HFF-Myc (cell line): ENCODE data around the gene ZNF410.
"Not testable (repeated sequence)": the region's sequence is repeated elsewhere in the genome, so short reads cannot be mapped to it uniquely, and the experiment has no call there.

Source experiments
- DNase-seq: peaks from one replicate; pipeline ENCODE4 v3.0.0-alpha.2; 2011; ENCODE audit warnings: low read depth; ENCODE audit errors: extremely low read depth
- H3K4me3 ChIP-seq: replicated peaks from 2 replicates; pipeline ENCODE4 v1.5.1; 2011; ENCODE audit warnings: low read depth, mild to moderate bottlenecking, control low read depth, low read length
- CTCF ChIP-seq: IDR thresholded peaks from 2 replicates; pipeline ENCODE4 v1.5.1; 2012; ENCODE audit warnings: mild to moderate bottlenecking, low read depth, low read length, control low read depth; ENCODE audit errors: missing control alignments

Gene ZNF410, protein sequence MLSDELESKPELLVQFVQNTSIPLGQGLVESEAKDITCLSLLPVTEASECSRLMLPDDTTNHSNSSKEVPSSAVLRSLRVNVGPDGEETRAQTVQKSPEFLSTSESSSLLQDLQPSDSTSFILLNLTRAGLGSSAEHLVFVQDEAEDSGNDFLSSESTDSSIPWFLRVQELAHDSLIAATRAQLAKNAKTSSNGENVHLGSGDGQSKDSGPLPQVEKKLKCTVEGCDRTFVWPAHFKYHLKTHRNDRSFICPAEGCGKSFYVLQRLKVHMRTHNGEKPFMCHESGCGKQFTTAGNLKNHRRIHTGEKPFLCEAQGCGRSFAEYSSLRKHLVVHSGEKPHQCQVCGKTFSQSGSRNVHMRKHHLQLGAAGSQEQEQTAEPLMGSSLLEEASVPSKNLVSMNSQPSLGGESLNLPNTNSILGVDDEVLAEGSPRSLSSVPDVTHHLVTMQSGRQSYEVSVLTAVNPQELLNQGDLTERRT

DNA sequence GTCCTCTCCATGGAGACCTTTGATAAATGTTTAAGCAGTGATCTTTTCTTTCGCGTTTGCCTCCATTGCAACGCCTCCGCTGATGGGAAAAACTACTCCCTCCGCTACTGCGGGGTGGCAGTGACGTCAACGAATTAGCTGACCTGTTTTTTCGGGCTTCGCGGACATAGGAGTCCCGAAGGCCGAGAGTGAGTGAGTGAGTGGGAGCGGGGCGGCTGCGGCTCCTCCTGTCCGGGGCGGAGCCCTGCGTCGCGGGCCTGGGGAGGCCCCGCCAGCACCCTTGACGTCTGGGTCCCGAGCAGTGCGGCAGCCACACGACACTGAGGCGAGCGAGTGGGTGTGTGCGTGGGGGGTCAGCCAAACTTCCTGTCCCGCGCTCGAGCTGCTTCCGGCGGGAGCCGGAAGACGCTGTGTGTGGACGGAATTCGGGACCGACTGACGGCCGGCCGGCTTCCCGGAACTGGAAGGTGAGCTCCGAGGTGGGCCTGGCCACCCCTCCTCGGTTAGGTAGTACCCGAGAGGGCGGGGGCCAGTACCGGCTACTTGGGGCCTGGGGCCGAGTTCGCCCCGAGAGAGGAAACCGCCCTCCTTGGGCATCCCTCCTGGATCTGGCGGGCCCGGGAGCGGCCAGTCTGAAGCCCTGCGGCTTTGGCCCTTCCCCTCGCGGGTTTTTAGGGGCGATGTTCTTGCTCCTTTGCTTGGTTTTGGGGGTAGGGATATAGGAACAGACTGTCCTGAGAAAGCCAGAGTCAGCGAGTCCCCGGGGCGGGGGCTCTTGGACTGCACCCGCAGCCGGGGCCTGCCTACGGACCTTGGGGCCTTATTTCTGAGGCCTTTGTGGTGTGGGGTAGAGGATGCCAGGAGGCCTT lies at the start of gene ZNF410:
ZNF410 (plus strand) TSS at position 411 of the 869 bp plus-strand sequence. CDS start 5,317 bp downstream, outside the sequence.
- TF ChIP-seq CTCF: no peak
- DNase-seq: peak; percentile 81
- peak within 1 kb of the TSS; percentile 94 for H3K4me3 ChIP-seq

DNA sequence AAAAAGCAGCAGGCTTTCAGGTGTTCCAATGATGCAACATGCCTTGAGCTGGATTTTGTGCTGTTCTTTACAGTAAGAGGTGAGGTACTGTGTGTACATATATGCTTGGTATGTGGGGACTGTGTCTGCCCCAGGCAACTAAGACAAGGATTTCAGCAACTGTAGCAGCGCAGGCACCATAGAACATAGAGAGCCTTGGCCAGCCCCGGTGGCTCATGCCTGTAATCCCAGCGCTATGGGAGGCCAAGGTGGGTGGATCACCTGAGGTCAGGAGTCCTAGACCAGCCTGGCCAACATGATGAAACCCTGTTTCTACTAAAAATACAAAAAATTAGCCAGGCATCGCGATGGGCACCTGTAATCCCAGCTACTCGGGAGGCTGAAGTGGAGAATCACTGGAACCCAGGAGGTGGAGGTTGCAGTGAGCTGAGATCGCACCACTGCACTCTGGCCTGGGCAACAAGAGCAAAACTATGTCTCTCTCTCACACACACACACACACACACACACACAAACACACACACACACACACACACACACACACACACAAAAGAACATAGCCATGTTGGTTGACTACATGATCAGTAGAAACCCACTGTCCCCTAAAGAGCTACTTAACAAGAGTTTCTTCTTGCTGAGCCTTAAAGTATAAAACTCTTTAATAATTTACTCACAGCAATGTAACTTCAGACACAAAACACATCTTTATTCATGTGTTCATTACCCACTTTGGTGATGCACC lies 48.2 kb upstream of the ZNF410 start:
- not testable (repeated sequence) for DNase-seq, H3K4me3 ChIP-seq

- no peak for TF ChIP-seq CTCF
- H3K4me3 ChIP-seq: no peak overlapping the region
- no peak for DNase-seq
Observed at GRCh38 chr14:73842201-73842600, 44.5 kb upstream of the ZNF410 start.

- no peak overlapping the region for H3K4me3 ChIP-seq
- no peak for DNase-seq
- no peak for TF ChIP-seq CTCF
Observed at GRCh38 chr14:73842851-73843250, 43.8 kb upstream of the ZNF410 start.

DNA sequence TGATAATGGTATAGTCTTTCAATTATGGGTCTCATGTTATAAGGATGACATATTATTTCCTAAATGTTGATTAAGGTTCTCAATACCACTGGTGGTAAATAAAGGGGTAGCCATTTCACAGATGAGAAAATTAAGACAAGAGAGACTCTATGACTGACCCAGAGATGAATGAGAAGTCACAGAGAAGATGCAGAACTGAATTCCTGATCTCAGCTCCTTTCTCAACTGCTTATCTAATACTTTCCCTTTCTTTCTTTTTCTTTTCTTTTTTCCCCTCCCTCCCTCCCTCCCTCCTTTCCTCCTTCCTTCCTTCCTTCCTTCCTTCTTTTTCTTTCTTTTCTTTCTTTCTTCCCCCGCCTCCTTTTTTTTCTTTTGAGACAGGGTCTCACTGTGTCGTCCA lies 43.4 kb upstream of the ZNF410 start:
- no peak for DNase-seq
- TF ChIP-seq CTCF: no peak

GRCh38 chr14:73846947-73847346 lies 39.7 kb upstream of the ZNF410 start:
- DNase-seq: no peak
- H3K4me3 ChIP-seq: no peak overlapping the region
- no peak for TF ChIP-seq CTCF

More for the DNA sequence above, 43.4 kb upstream of the ZNF410 start:
- no peak overlapping the region for H3K4me3 ChIP-seq

- H3K4me3 ChIP-seq: peak overlapping the region; percentile 75
- DNase-seq: no peak
- no peak for TF ChIP-seq CTCF
Observed at GRCh38 chr14:73851000-73851399, 35.7 kb upstream of the ZNF410 start.
